ENCODE data around the gene NIN.

DNA sequence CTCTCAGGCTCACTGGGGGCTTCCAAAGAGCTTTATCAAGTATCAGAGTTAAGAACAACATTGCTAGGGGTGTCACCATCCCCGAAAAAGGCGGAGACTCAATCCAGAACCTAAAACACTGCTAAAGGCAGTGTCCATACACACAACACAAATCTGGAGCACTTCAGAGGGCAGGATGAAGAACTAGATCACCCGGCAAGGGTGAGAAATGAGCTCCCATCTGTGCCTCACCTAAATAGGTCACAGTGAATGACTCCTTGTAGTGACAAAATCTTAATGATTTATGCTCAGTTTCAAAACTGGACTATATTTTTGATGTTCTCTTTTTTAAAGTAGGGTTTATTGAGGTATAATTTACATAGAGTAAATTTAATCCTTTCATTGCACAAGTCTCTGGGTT is 25.6 kb downstream of the NIN start:
- TF ChIP-seq, protein P1, sequence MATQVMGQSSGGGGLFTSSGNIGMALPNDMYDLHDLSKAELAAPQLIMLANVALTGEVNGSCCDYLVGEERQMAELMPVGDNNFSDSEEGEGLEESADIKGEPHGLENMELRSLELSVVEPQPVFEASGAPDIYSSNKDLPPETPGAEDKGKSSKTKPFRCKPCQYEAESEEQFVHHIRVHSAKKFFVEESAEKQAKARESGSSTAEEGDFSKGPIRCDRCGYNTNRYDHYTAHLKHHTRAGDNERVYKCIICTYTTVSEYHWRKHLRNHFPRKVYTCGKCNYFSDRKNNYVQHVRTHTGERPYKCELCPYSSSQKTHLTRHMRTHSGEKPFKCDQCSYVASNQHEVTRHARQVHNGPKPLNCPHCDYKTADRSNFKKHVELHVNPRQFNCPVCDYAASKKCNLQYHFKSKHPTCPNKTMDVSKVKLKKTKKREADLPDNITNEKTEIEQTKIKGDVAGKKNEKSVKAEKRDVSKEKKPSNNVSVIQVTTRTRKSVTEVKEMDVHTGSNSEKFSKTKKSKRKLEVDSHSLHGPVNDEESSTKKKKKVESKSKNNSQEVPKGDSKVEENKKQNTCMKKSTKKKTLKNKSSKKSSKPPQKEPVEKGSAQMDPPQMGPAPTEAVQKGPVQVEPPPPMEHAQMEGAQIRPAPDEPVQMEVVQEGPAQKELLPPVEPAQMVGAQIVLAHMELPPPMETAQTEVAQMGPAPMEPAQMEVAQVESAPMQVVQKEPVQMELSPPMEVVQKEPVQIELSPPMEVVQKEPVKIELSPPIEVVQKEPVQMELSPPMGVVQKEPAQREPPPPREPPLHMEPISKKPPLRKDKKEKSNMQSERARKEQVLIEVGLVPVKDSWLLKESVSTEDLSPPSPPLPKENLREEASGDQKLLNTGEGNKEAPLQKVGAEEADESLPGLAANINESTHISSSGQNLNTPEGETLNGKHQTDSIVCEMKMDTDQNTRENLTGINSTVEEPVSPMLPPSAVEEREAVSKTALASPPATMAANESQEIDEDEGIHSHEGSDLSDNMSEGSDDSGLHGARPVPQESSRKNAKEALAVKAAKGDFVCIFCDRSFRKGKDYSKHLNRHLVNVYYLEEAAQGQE (IDR thresholded peaks at IDR 0.05) = no peak
- TF ChIP-seq, protein P2, sequence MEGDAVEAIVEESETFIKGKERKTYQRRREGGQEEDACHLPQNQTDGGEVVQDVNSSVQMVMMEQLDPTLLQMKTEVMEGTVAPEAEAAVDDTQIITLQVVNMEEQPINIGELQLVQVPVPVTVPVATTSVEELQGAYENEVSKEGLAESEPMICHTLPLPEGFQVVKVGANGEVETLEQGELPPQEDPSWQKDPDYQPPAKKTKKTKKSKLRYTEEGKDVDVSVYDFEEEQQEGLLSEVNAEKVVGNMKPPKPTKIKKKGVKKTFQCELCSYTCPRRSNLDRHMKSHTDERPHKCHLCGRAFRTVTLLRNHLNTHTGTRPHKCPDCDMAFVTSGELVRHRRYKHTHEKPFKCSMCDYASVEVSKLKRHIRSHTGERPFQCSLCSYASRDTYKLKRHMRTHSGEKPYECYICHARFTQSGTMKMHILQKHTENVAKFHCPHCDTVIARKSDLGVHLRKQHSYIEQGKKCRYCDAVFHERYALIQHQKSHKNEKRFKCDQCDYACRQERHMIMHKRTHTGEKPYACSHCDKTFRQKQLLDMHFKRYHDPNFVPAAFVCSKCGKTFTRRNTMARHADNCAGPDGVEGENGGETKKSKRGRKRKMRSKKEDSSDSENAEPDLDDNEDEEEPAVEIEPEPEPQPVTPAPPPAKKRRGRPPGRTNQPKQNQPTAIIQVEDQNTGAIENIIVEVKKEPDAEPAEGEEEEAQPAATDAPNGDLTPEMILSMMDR (IDR thresholded peaks at IDR 0.05; ENCODE audit: low read depth, low read length, missing input control) = no peak
- no peak for TF ChIP-seq EGR1 (IDR thresholded peaks at IDR 0.05; ENCODE audit: low read depth in 2 of 2)
- TF ChIP-seq, protein P3, sequence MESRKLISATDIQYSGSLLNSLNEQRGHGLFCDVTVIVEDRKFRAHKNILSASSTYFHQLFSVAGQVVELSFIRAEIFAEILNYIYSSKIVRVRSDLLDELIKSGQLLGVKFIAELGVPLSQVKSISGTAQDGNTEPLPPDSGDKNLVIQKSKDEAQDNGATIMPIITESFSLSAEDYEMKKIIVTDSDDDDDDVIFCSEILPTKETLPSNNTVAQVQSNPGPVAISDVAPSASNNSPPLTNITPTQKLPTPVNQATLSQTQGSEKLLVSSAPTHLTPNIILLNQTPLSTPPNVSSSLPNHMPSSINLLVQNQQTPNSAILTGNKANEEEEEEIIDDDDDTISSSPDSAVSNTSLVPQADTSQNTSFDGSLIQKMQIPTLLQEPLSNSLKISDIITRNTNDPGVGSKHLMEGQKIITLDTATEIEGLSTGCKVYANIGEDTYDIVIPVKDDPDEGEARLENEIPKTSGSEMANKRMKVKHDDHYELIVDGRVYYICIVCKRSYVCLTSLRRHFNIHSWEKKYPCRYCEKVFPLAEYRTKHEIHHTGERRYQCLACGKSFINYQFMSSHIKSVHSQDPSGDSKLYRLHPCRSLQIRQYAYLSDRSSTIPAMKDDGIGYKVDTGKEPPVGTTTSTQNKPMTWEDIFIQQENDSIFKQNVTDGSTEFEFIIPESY (IDR thresholded peaks at IDR 0.05) = no peak
- TF ChIP-seq, protein P4, sequence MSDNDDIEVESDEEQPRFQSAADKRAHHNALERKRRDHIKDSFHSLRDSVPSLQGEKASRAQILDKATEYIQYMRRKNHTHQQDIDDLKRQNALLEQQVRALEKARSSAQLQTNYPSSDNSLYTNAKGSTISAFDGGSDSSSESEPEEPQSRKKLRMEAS (IDR thresholded peaks at IDR 0.05) = no peak
- TF ChIP-seq SP1 (IDR thresholded peaks at IDR 0.05) = no peak
- no peak for TF ChIP-seq YY1 (IDR thresholded peaks at IDR 0.05)
- no peak for TF ChIP-seq RAD21 (IDR thresholded peaks at IDR 0.05)
- no peak for TF ChIP-seq GABPA (IDR thresholded peaks at IDR 0.05 in 1 of 2, conservative IDR thresholded peaks at IDR 0.05 in 1 of 2)
- TF ChIP-seq TAF1 (conservative IDR thresholded peaks at IDR 0.05) = no peak
- TF ChIP-seq RXRA (IDR thresholded peaks at IDR 0.05) = no peak
- TF ChIP-seq JUND (IDR thresholded peaks at IDR 0.05) = no peak
- TF ChIP-seq, protein P5, sequence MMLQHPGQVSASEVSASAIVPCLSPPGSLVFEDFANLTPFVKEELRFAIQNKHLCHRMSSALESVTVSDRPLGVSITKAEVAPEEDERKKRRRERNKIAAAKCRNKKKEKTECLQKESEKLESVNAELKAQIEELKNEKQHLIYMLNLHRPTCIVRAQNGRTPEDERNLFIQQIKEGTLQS (IDR thresholded peaks at IDR 0.05) = no peak

Measured in liver (tissue), 3 donors.